Upper lobe of left lung (tissue), 6 donors: Measurements from ENCODE around the gene SLAMF9. TPM values are rescaled to one million over a fixed set of nuclear protein-coding genes. Genes with fewer than 3 reads are reported as not detected.

Source experiments
- ATAC-seq, 2 donors: fragments of 200-7000 bp; cut with Tn5 transposase; one replicate each; pipeline ENCODE4 v1.9.1; 2022; ENCODE audit warnings: mild to moderate bottlenecking in 2 of 2, moderate library complexity in 2 of 2; ENCODE audit not compliant: low FRiP score in 2 of 2
- DNase-seq, 2 donors: peaks; one replicate each; pipeline ENCODE4 v3.0.0-alpha.2; 2019 to 2020
- H3K27ac ChIP-seq, 4 donors: fragments of 200-600 bp; sonication (generic); one replicate each; pipeline ENCODE4 v1.5.1; 2016 to 2019
- H3K27me3 ChIP-seq, 4 donors: fragments of 200-600 bp; sonication (generic); one replicate each; pipeline ENCODE4 v1.5.1; 2017 to 2019
- H3K36me3 ChIP-seq, 4 donors: fragments of 200-600 bp; sonication (generic); one replicate each; pipeline ENCODE4 v1.5.1; 2016 to 2019
- H3K4me1 ChIP-seq, 4 donors: fragments of 200-600 bp; sonication (generic); one replicate each; pipeline ENCODE4 v1.5.1; 2018 to 2019
- H3K4me3 ChIP-seq, 4 donors: fragments of 200-600 bp; sonication (generic); one replicate each; pipeline ENCODE4 v1.5.1; 2017 to 2019; ENCODE audit warnings: mild to moderate bottlenecking in 2 of 4, moderate library complexity in 1 of 4
- H3K9me3 ChIP-seq, 4 donors: fragments of 200-600 bp; sonication (generic); one replicate each; pipeline ENCODE4 v1.5.1; 2018 to 2019
- EP300 ChIP-seq, 4 donors: sonication (generic); formaldehyde crosslinking; IDR thresholded peaks; one replicate each; pipeline ENCODE4 v1.5.1; 2017; ENCODE audit warnings: antibody characterized with exemption in 4 of 4, control low read depth in 2 of 4
- POLR2A ChIP-seq, 4 donors: fragments of 450-650 bp; IDR thresholded peaks; one replicate each; pipeline ENCODE4 v1.5.1; 2016 to 2017; ENCODE audit warnings: antibody characterized with exemption in 4 of 4, mild to moderate bottlenecking in 2 of 4
- POLR2AphosphoS5 ChIP-seq, 2 donors: sonication (generic); formaldehyde crosslinking; IDR thresholded peaks; one replicate each; pipeline ENCODE4 v1.5.1; 2017; ENCODE audit warnings: antibody characterized with exemption in 2 of 2
- WGBS, 2 donors: methylation state at CpG; one replicate each; pipeline ENCODE4 v1.1.5; 2017 to 2018; 5-methylcytosine and 5-hydroxymethylcytosine counted together
- total RNA-seq, 6 donors: library from RNA; depleted of rRNA in 4 of 6; stranded (reverse); fragments of >200 nt in 4 of 6; gene quantifications; one replicate each; pipeline versions ENCODE4 v1.1.0 to v1.2.1, GENCODE V29; 2016 to 2021
- TF ChIP-seq, protein P1 (sequence below), 6 experiments: fragments of 450-650 bp in 4 of 6; fragments of 200-600 bp in 2 of 6; sonication (generic) in 2 of 6; IDR thresholded peaks; one replicate each; pipeline ENCODE4 v1.5.1; 2016 to 2019; ENCODE audit warnings: antibody characterized with exemption in 6 of 6
- donor health status: DM: no; HTN: no; CAD: no; lungs with moderate emphysema.
- donor health status: DM: no; HTN: yes; CAD: no; lungs with severe emphysema.

The SLAMF9 gene
- total RNA-seq, 6 donors from 2014 or later, result 0.34 TPM; not detected in 5

DNA sequence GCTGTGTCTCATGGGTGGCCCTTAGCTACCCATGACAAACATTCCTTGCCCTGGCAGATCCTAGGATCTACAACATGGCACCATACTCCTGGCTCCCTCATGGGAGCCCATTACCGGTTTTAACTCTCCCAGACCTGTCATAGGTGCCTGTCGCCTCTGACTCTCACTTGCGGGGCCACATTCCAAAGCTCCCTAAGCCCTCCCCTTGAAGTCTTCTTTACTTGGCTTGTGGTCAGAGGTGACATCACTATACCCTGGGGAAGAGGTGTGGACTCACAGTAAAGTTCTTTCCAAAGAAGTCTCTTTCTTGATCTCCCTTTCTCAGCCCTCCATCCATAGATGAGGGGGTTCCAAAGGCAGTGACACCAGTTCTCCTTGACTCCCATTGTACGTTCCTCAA lies 5.4 kb upstream of the SLAMF9 start:
- Histone ChIP-seq H3K36me3 (no peaks in the 10 kb centered on the region), H3K9me3 (no peaks in the 10 kb centered on the region), H3K4me3 (no peak overlapping the region), H3K4me1 (peaks cover 0 to under 1% (median 0%) of the 10 kb centered on the region in 4 donors), H3K27ac (no peak overlapping the region), H3K27me3 (no peaks in the 10 kb centered on the region)
- ATAC-seq (peak; percentile 32 to 58), DNase-seq (peak in 1 of 2 donors; percentile 18)
- TF ChIP-seq POLR2A (IDR thresholded peaks at IDR 0.05) (no peak), POLR2AphosphoS5 (IDR thresholded peaks at IDR 0.05) (no peak), EP300 (IDR thresholded peaks at IDR 0.05) (no peak)
- TF ChIP-seq, protein P1, sequence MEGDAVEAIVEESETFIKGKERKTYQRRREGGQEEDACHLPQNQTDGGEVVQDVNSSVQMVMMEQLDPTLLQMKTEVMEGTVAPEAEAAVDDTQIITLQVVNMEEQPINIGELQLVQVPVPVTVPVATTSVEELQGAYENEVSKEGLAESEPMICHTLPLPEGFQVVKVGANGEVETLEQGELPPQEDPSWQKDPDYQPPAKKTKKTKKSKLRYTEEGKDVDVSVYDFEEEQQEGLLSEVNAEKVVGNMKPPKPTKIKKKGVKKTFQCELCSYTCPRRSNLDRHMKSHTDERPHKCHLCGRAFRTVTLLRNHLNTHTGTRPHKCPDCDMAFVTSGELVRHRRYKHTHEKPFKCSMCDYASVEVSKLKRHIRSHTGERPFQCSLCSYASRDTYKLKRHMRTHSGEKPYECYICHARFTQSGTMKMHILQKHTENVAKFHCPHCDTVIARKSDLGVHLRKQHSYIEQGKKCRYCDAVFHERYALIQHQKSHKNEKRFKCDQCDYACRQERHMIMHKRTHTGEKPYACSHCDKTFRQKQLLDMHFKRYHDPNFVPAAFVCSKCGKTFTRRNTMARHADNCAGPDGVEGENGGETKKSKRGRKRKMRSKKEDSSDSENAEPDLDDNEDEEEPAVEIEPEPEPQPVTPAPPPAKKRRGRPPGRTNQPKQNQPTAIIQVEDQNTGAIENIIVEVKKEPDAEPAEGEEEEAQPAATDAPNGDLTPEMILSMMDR (IDR thresholded peaks at IDR 0.05), result no peak
- 62 to 65% methylated on average over 4 of the region's 4 CpGs for WGBS, 2 donors

DNA sequence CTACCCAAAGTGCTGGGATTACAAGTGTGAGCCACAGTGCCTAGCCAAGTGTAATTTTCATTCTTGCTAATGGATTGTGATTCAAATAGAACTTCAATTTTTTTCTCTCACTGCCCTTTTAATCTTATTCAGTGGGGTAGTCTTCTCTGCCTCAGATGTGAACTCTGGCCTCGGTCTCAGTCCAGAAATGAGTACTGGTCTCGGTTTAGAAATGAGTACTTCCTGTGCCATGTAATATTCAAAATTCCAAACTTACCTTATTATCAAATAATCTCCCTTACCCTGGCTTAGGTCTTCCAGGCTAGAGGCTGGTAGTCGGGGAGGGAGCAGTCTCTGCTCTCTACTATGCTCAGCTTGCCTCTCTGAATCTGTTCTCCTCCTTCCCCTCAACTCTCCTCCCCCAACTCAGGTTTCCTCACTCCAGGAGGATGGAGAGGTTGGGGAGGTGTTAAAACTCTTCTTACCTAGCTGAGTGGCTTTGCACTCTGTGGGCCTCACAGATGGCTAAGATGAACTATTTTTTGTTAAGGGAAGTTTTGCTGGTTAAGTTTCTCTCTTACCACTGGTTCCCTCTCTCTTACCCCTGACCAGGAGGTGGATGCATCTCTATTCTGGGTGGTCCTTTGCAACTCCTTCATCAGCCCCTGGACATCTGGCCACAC lies 4.8 kb upstream of the SLAMF9 start:
- Histone ChIP-seq H3K9me3 (no peaks in the 10 kb centered on the region), H3K36me3 (no peaks in the 10 kb centered on the region), H3K4me1 (peaks cover 0 to 6% (median 0%) of the 10 kb centered on the region in 4 donors), H3K4me3 (no peak overlapping the region), H3K27me3 (no peaks in the 10 kb centered on the region), H3K27ac (no peak overlapping the region)
- 56 to 58% methylated on average over 3 of the region's 3 CpGs for WGBS, 2 donors
- DNase-seq, result peak in 1 of 2 donors; percentile 12
- TF ChIP-seq POLR2AphosphoS5 (IDR thresholded peaks at IDR 0.05) (no peak), POLR2A (IDR thresholded peaks at IDR 0.05) (no peak), EP300 (IDR thresholded peaks at IDR 0.05) (no peak)
- TF ChIP-seq, protein P1 (IDR thresholded peaks at IDR 0.05), result no peak
- ATAC-seq, result no peak

DNA sequence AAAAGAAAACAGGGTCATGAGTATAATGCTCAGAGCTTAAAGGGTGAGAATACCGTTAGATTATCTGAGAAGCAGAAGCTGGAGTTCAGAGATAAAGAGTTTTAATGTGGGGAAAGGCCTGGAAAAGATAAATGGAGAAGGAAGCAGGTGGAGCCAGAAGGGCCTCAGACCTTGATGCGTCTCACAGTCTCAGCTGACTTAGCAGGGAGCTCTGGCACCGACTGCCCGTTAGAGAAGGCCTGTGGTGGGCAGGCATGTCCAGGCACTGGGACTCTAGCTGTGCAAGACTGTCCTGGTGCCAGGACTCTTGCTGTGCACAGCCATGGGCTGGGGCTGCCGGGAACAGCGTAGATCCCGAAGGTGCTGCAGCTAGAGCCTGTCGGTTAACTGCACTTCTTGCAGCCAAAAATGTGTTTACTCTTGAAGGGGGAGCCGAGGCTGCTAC lies 3.8 kb upstream of the SLAMF9 start:
- ATAC-seq, result no peak

DNA sequence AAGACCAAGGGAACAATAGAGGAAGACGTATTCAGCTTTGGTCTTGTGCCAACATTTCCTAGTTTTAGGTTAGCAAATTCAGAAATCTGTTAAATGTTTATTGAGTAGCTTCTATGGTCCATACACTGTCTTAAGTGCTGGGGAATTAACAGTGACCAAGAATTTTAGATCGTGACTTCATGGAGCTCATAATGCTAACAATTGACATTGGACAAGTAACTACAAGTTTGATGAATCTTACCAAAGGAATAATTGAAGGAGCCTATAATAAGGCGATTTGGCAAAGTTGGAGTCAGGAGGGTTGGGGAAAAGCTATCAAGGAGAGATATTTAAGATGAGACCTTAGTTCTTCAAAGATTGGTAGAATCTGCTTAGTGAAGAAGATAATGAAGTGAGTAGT lies 1.4 kb upstream of the SLAMF9 start:
- Histone ChIP-seq H3K4me3 (no peak overlapping the region), H3K27ac (no peak overlapping the region), H3K36me3 (no peaks in the 10 kb centered on the region), H3K9me3 (no peaks in the 10 kb centered on the region), H3K27me3 (no peaks in the 10 kb centered on the region), H3K4me1 (peaks cover 0 to 6% (median 0%) of the 10 kb centered on the region in 4 donors)
- ATAC-seq, result no peak
- WGBS, 2 donors, result 86 to 87% methylated on average over 3 of the region's 3 CpGs
- TF ChIP-seq EP300 (IDR thresholded peaks at IDR 0.05) (no peak), POLR2AphosphoS5 (IDR thresholded peaks at IDR 0.05) (no peak), POLR2A (IDR thresholded peaks at IDR 0.05) (no peak)
- TF ChIP-seq, protein P1 (IDR thresholded peaks at IDR 0.05), result no peak
- DNase-seq, result no peak

More for the DNA sequence above, 3.8 kb upstream of the SLAMF9 start:
- Histone ChIP-seq H3K4me1 (peaks cover 0 to 6% (median 0%) of the 10 kb centered on the region in 4 donors), H3K4me3 (no peak overlapping the region), H3K27me3 (no peaks in the 10 kb centered on the region), H3K27ac (no peak overlapping the region), H3K36me3 (no peaks in the 10 kb centered on the region), H3K9me3 (no peaks in the 10 kb centered on the region)
- peak in 1 of 2 donors; percentile 22 for DNase-seq
- WGBS, 2 donors, result 57 to 68% methylated on average over 9 of the region's 9 CpGs
- TF ChIP-seq EP300 (IDR thresholded peaks at IDR 0.05) (no peak), POLR2A (IDR thresholded peaks at IDR 0.05) (no peak)

DNA sequence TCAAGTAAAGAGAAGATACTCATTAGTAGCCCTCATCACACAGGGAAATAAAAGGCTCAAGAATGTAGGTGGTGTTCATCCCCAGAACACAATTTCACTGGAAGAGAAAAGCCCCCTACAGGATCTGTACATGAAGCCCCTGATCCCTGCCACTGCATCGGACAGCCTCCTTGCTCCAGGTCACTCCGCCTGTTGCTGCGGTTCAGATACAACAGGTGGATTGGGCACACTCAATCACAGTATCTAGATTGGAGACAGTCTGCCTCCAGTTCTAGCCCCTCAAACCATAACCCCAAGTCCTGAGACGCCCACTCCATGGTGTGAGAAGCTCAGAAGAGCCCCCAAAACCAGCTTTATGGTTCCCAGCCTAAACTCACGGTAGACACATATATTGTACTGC lies 1.1 kb downstream of the SLAMF9 start:
- no peak for TF ChIP-seq EP300 (IDR thresholded peaks at IDR 0.05)
- no peak for TF ChIP-seq POLR2AphosphoS5 (IDR thresholded peaks at IDR 0.05)
- no peak for TF ChIP-seq POLR2A (IDR thresholded peaks at IDR 0.05)
- TF ChIP-seq, protein P1 (IDR thresholded peaks at IDR 0.05), result no peak
- DNase-seq (peak in 1 of 2 donors; percentile 5), ATAC-seq (no peak)
- 89 to 92% methylated on average over 5 of the region's 5 CpGs for WGBS, 2 donors
- Histone ChIP-seq H3K4me3 (no peak overlapping the region), H3K4me1 (peaks cover 0 to 6% (median 2%) of the 10 kb centered on the region in 4 donors), H3K27me3 (no peaks in the 10 kb centered on the region), H3K36me3 (no peaks in the 10 kb centered on the region), H3K9me3 (no peaks in the 10 kb centered on the region), H3K27ac (no peak overlapping the region)
